ENCODE measurements around the gene TIMP2.

The TIMP2 gene

DNA sequence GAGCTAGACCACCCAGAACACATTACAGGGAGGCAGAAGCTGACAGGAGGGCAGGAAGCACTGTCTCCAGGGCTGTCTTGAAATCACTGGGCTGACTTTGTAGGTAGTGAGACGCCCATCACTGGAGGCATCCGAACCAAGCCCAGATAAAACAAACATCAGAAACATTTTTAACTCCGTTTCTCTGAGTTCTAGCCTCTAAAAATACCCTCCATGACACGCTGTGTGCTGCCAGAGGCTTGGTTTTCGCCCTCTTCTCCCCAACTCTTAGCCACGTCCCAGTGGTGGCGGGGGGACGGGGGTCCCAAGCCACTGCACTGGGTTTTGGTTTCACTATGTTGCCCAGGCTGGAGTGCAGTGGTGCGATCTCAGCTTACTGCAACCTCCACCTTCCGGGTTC is 23.4 kb downstream of the TIMP2 start:
- no peak for DNase-seq (ENCODE audit: low spot score)
- in situ Hi-C loops (cut with MboI; ENCODE audit: low pct_unique_long_range_greater_than_20kb, low sequenced_read_pairs, unreplicated experiment) = no loop called here
- TF ChIP-seq, protein P1, sequence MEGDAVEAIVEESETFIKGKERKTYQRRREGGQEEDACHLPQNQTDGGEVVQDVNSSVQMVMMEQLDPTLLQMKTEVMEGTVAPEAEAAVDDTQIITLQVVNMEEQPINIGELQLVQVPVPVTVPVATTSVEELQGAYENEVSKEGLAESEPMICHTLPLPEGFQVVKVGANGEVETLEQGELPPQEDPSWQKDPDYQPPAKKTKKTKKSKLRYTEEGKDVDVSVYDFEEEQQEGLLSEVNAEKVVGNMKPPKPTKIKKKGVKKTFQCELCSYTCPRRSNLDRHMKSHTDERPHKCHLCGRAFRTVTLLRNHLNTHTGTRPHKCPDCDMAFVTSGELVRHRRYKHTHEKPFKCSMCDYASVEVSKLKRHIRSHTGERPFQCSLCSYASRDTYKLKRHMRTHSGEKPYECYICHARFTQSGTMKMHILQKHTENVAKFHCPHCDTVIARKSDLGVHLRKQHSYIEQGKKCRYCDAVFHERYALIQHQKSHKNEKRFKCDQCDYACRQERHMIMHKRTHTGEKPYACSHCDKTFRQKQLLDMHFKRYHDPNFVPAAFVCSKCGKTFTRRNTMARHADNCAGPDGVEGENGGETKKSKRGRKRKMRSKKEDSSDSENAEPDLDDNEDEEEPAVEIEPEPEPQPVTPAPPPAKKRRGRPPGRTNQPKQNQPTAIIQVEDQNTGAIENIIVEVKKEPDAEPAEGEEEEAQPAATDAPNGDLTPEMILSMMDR (IDR thresholded peaks at IDR 0.05; ENCODE audit: extremely low read depth, insufficient read depth, missing control alignments) = no peak

DNA sequence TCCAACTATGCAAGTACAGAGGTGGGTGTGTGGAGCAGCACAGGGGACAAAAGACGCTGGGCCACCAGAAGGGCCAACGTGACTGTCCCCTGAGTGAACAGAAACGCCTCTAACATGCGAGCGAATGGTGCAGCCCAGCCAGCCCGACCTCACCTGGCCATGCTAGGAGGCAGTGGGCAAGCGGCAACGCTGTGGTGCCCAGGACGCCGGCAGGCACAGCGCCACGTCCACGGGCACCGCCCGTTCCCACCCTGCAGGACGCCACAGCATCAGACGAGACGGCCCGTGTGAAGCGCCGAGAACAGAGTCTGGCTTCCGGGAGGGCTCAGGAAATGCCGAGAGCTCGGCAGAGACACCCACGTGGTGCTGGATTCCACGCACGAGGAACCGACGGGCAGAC is 24.4 kb downstream of the TIMP2 start:
- no peak for DNase-seq (ENCODE audit: low spot score)
- in situ Hi-C loops (cut with MboI; ENCODE audit: low pct_unique_long_range_greater_than_20kb, low sequenced_read_pairs, unreplicated experiment) = no loop called here
- TF ChIP-seq, protein P1 (IDR thresholded peaks at IDR 0.05; ENCODE audit: extremely low read depth, insufficient read depth, missing control alignments) = no peak

DNA sequence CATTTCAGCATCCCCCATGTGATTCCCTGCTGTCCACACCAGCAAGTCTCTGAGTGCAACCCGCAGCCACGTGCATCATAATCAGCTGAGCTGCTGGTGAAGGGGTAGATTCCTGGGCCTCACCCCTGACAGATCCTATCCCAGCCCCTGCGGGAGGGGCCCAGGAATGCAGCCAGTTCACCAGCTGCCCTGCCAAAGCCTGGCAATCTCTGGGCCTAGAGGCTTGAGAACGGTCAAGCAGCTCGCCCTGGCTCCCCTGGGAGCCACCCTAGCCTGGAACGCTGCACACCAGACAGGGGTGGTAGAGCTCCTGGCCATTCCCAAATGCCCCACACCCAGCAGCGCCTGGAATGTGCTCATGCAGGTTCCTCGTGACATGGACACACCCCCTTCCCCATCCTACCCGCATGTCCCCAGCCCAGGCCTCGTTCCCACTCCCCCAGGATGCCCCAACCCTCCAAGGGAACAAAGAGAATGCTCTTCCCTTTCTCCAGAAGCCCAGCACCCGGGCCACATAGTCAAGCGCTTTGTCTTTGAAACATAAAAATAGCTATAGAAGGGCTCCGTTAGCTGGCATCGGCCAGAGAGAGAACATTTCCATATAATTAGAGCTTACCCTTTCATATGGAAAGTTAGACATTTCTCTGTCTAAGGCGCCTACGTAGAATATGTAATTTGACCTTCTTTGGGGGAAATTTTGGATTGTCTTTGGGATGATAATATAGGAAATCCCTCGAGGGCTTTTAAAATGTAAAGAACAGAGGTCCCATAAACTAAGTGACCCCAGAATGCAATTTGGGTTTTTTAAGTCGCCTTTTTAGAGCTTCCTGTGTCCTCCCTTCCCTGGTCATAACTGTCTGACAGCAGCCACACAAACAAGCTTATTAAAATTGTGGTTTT is 25.6 kb downstream of the TIMP2 start:
- no peak for DNase-seq (ENCODE audit: low spot score)
- in situ Hi-C loops (cut with MboI; ENCODE audit: low pct_unique_long_range_greater_than_20kb, low sequenced_read_pairs, unreplicated experiment) = no loop called here
- TF ChIP-seq, protein P1 (IDR thresholded peaks at IDR 0.05; ENCODE audit: extremely low read depth, insufficient read depth, missing control alignments) = no peak

- no peak for DNase-seq (ENCODE audit: low spot score)
- TF ChIP-seq, protein P1 (IDR thresholded peaks at IDR 0.05; ENCODE audit: extremely low read depth, insufficient read depth, missing control alignments) = no peak
- in situ Hi-C loops (cut with MboI; ENCODE audit: low pct_unique_long_range_greater_than_20kb, low sequenced_read_pairs, unreplicated experiment) = no loop called here
These were observed 26.2 kb downstream of the TIMP2 start for GRCh38 chr17:78898947-78899346.

DNA sequence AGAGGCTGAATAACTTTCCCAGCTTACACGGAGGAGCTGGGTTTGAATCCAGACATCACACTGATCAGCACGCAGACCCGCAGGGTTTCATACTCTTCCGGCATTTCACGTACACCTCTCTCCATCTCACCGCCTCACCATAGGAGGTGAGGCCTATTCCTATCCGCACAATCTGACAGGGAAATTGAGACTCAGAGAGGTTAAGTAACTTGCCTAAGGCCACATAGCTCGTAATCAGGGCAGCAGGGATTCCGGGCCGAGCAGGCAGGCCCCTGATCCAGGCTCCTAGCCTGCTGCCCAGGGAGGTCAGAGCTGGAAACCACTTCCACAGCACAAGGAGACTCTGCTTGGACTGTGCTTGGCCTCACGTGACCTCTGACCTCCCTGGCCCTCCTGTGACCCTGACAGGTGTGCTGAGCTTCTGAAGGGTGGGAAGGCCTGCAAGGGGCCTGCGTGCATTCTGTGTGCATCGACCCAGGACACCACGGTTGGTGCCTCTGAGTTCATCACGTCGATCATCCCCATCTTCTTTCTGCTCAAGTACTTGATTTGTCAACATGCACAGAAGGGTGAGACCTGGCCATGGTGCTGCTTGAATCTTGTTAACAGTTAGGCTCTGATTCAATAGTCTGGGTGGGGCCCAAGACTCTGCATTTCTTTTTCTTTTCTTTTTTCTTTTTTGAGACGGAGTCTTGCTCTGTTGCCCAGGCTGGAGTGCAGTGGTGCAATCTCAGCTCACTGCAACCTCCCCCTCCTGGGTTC is 26.9 kb downstream of the TIMP2 start:
- in situ Hi-C loops (cut with MboI; ENCODE audit: low pct_unique_long_range_greater_than_20kb, low sequenced_read_pairs, unreplicated experiment) = no loop called here
- no peak for DNase-seq (ENCODE audit: low spot score)
- TF ChIP-seq, protein P1 (IDR thresholded peaks at IDR 0.05; ENCODE audit: extremely low read depth, insufficient read depth, missing control alignments) = no peak

GRCh38 chr17:78897664-78898047 is 27.5 kb downstream of the TIMP2 start:
- TF ChIP-seq, protein P1 (IDR thresholded peaks at IDR 0.05; ENCODE audit: extremely low read depth, insufficient read depth, missing control alignments) = no peak
- in situ Hi-C loops (cut with MboI; ENCODE audit: low pct_unique_long_range_greater_than_20kb, low sequenced_read_pairs, unreplicated experiment) = no loop called here
- no peak for DNase-seq (ENCODE audit: low spot score)

Measured in GM13977 (cell line).